NB4 (cell line): Measurements from ENCODE around the gene BICRAL.

Experiments
- CTCF ChIP-seq: IDR thresholded peaks from one replicate; pipeline ENCODE4 v1.5.1; 2012; ENCODE audit warnings: low read depth, low read length
- POLR2A ChIP-seq: IDR thresholded peaks from 2 replicates; pipeline ENCODE4 v1.6.1; 2011; ENCODE audit warnings: mild to moderate bottlenecking; ENCODE audit not compliant: insufficient read length; ENCODE audit errors: extremely low read depth

DNA sequence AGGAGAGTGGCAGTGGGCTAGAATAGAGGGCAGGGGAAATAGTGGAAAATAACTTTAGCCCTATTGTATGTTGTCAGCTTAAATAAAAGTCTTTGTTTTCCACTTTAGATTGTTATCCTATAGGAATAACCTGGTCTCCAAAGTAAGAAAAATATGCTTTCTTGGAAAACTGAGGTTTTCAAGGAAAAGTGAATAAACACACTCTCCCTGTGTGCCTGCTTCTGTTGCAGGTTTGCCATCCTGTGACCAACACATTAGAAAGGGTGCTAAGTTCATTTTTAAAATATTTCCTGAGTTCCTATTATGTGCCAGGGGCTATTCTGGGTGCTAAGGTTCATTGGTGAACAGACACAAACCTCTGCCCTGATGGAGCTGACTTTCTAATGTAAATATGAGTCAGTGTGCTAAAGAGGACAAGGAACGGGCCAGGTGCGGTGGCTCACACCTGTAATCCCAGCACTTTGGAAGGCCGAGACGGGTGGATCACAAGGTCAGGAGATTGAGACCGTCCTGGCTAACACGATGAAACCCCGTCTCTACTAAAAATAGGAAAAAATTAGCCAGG, 23.5 kb downstream of the BICRAL start:
- TF ChIP-seq CTCF (no peak), POLR2A (no peak)
